GM18951 (cell line): Measurements from ENCODE around the gene CYP4B1.
"Not testable (repeated sequence)": the region's sequence is repeated elsewhere in the genome, so short reads cannot be mapped to it uniquely, and the experiment has no call there.

Experiments
- POLR2A ChIP-seq: IDR thresholded peaks from 4 replicates; pipeline ENCODE4 v1.6.1; 2011; ENCODE audit warnings: mild to moderate bottlenecking; ENCODE audit not compliant: insufficient read length, insufficient read depth; ENCODE audit errors: extremely low read depth
- in situ Hi-C: fragments of 300-500 bp; cut with MboI; formaldehyde crosslinking; loops from one replicate; pipeline ENCODE4 v1.12.0; 2022; ENCODE audit warnings: low sequenced_read_pairs, mixed read lengths, inconsistent platforms; ENCODE audit not compliant: unreplicated experiment

The CYP4B1 gene

GRCh38 chr1:46812996-46813857 is 14.4 kb downstream of the CYP4B1 start:
- in situ Hi-C loops, result no loop called here
- TF ChIP-seq POLR2A, result no peak

- no peak for TF ChIP-seq POLR2A
- in situ Hi-C loops, result no loop called here
Observed at GRCh38 chr1:46813858-46814396, 15.1 kb downstream of the CYP4B1 start.

- TF ChIP-seq POLR2A, result no peak
Observed at GRCh38 chr1:46815133-46815532, 16.3 kb downstream of the CYP4B1 start.

GRCh38 chr1:46816930-46817329 is 18.1 kb downstream of the CYP4B1 start:
- TF ChIP-seq POLR2A, result no peak
- in situ Hi-C loops, result no loop called here

More at GRCh38 chr1:46815133-46815532, 16.3 kb downstream of the CYP4B1 start:
- in situ Hi-C loops, result no loop called here

GRCh38 chr1:46817814-46818213 is 19.0 kb downstream of the CYP4B1 start:
- in situ Hi-C loops, result no loop called here
- no peak for TF ChIP-seq POLR2A

GRCh38 chr1:46818591-46818990 is 19.7 kb downstream of the CYP4B1 start:
- TF ChIP-seq POLR2A, result no peak
- in situ Hi-C loops, result no loop called here

GRCh38 chr1:46819335-46819734 is 20.5 kb downstream of the CYP4B1 start:
- in situ Hi-C loops, result no loop called here
- TF ChIP-seq POLR2A, result no peak

GRCh38 chr1:46820076-46820475 is 21.2 kb downstream of the CYP4B1 start:
- no peak for TF ChIP-seq POLR2A
- in situ Hi-C loops, result no loop called here

- in situ Hi-C loops, result no loop called here
- no peak for TF ChIP-seq POLR2A
Observed at GRCh38 chr1:46820560-46821060, 21.8 kb downstream of the CYP4B1 start.

GRCh38 chr1:46822248-46822826 is 23.5 kb downstream of the CYP4B1 start:
- TF ChIP-seq POLR2A, result no peak
- in situ Hi-C loops, result no loop called here

- in situ Hi-C loops, result no loop called here
- TF ChIP-seq POLR2A, result no peak
Observed at GRCh38 chr1:46823151-46823550, 24.3 kb downstream of the CYP4B1 start.

- in situ Hi-C loops, result not testable (repeated sequence)
Observed at GRCh38 chr1:46826892-46827291, 28.0 kb downstream of the CYP4B1 start.

GRCh38 chr1:46830665-46831322 is 31.9 kb downstream of the CYP4B1 start:
- TF ChIP-seq POLR2A, result no peak
- in situ Hi-C loops, result no loop called here

- in situ Hi-C loops, result not testable (repeated sequence)
Observed at GRCh38 chr1:46835469-46835868, 36.6 kb downstream of the CYP4B1 start.

GRCh38 chr1:46846386-46846785 is 47.5 kb downstream of the CYP4B1 start:
- in situ Hi-C loops, result not testable (repeated sequence)

GRCh38 chr1:46857660-46858065 is 58.8 kb downstream of the CYP4B1 start:
- in situ Hi-C loops, result not testable (repeated sequence)
